Measurements from ENCODE around the gene CCDC122.
A peak's percentile ranks its signal among the peaks of the same experiment; 100 is the strongest.

The CCDC122 gene

DNA sequence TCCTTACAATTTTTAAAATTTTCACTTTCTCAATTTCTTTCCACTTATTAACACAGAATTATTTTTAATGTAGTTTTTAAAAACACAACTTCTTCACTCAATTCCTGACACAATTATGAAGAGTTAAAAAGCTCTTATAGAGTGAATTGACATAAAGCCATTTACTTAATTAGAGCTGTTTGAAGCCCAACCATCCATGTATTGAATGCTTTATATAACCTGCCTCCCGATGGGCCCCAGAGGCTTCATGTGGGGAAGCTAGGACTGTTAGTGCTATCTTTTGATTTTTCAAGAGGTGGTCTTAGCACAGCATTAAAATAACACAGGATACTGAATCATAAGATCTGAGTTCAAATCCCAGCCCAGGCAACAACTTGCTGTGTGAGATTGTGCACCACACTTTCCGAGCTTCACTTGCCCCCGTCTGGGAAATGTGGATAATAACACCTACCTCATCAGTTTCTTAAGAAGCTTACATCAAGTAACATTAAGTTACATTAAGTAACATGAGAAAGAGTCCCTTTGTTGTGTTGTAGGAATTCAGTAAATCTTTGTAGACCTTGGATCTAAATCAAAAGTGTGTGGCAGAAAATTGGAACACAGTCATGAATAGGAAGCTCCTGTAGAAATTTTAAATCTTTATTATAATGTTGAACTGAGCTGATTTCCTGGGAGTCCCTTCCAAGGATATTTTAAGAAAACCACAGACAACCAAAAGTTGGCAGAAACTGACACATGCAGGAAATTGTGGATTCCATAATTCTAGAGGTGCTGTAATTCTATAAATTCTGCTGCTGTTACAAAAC is 87.3 kb downstream of the CCDC122 start:
- TF ChIP-seq Cebpa-rat (IDR thresholded peaks at IDR 0.05): no peak
- H3K4me2 ChIP-seq: peak overlapping the region; percentile 13; the same call in 1 of the 2 replicates

GRCh38 chr13:43787997-43788396 is 91.5 kb downstream of the CCDC122 start:
- no peak for TF ChIP-seq Cebpa-rat (IDR thresholded peaks at IDR 0.05)
- Histone ChIP-seq H3K4me1 (peaks cover 40% of the 10 kb centered on the region), H3K27ac (no peak overlapping the region), H3K27me3 (peaks cover 28% of the 10 kb centered on the region), H3K4me3 (peak overlapping the region; percentile 73), H3K36me3 (no peaks in the 10 kb centered on the region), H3K9me3 (no peaks in the 10 kb centered on the region), H3K4me2 (peak overlapping the region; percentile 98), H3K9ac (no peak overlapping the region), H4K20me1 (0 out of 2 replicates have a peak, but pooled peaks cover 10% of the 10 kb centered on the region)

More for the DNA sequence above, 87.3 kb downstream of the CCDC122 start:
- peaks cover 6% of the 10 kb centered on the region for H3K27me3 ChIP-seq
- H4K20me1 ChIP-seq: no peaks in the 10 kb centered on the region
- no peak overlapping the region for H3K9ac ChIP-seq
- H3K27ac ChIP-seq: no peak overlapping the region
- peaks cover 22% of the 10 kb centered on the region for H3K4me1 ChIP-seq
- H3K4me3 ChIP-seq: no peak overlapping the region
- H3K36me3 ChIP-seq: no peaks in the 10 kb centered on the region
- no peaks in the 10 kb centered on the region for H3K9me3 ChIP-seq

DNA sequence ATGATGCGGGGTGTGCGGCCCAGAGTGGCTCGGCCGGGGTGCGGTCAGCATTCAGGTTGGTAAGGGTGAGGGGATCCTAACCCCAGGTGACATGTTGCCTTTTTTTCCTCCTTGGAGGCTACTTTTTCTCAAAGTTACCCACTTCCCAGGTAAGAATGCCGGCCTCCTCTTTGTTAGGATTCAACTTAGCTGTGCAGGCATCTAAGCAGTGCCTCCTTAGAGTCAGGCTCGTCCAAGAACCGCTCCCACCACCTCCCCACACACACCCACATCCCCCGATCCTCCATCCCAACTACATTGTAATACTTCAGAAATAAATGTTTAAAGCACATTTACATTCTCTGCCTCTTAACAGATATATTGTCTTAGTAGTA is 92.0 kb downstream of the CCDC122 start:
- Histone ChIP-seq H3K27ac (no peak overlapping the region), H3K36me3 (no peaks in the 10 kb centered on the region), H3K4me1 (peaks cover 35% of the 10 kb centered on the region), H4K20me1 (0 out of 2 replicates have a peak, but pooled peaks cover 10% of the 10 kb centered on the region), H3K4me2 (peak overlapping the region; percentile 98), H3K4me3 (peak overlapping the region; percentile 73), H3K9me3 (no peaks in the 10 kb centered on the region), H3K9ac (peak overlapping the region; percentile 76), H3K27me3 (peaks cover 28% of the 10 kb centered on the region)
- no peak for TF ChIP-seq Cebpa-rat (IDR thresholded peaks at IDR 0.05)

DNA sequence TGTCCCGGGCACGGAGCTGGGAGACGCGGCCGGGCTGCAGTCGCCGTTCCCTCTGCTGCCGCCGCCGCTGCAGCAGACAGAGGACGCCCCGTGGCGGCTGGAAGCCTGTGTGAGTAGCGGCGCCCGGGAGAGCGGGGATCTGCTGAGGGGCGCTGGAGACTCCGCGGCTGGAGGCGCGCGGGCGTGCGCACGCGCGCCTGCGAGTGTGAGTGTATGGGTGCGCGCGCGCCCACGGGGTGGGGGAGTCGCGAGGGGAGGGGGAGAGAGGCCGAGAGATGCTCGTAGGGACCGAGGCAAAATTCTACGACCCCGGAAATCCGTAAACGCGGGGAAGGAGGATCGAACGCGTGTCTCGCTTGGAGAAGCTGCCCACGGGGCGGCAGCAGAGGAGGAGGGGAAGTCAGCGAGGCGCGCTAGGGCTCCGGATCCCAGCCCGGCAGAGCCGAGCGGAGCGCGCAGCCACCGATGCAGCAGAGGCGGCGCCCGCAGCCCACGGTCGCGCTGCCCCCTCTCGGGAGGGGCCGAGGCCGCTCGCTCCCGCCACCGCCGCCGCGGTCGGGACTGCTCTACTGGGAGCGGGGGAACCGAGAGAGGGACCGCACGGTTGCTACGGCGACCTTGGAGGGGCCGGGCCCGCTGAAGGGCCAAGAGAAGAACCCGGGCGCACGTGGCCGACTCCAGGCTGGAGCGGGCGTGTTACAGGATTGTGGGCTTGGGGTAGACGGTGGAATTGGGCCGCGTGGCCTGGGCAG is 92.6 kb downstream of the CCDC122 start, which contains the start of gene ENOX1:
TSS of gene ENOX1 (minus strand) at position 207 of the 752 bp plus-strand sequence.
- TF ChIP-seq Cebpa-rat (IDR thresholded peaks at IDR 0.05): no peak
- no peaks in the 10 kb centered on the region for H3K9me3 ChIP-seq
- H4K20me1 ChIP-seq: 0 out of 2 replicates have a peak, but pooled peaks cover 10% of the 10 kb centered on the region
- peak within 1 kb of the TSS; percentile 98 for H3K4me2 ChIP-seq
- H3K27me3 ChIP-seq: peaks cover 28% of the 10 kb centered on the region
- H3K36me3 ChIP-seq: no peaks in the 10 kb centered on the region
- peaks cover 30% of the 10 kb centered on the region for H3K4me1 ChIP-seq
- peak within 1 kb of the TSS; percentile 76 for H3K9ac ChIP-seq
- peak within 1 kb of the TSS; percentile 27; the same call in 1 of the 2 replicates for H3K27ac ChIP-seq
- H3K4me3 ChIP-seq: peak within 1 kb of the TSS; percentile 73

GRCh38 chr13:43786472-43786765 is 93.1 kb downstream of the CCDC122 start:
- Histone ChIP-seq H3K9me3 (no peaks in the 10 kb centered on the region), H4K20me1 (0 out of 2 replicates have a peak, but pooled peaks cover 10% of the 10 kb centered on the region), H3K4me2 (peak overlapping the region; percentile 98), H3K4me1 (peaks cover 30% of the 10 kb centered on the region), H3K27ac (no peak overlapping the region), H3K36me3 (no peaks in the 10 kb centered on the region), H3K27me3 (peaks cover 28% of the 10 kb centered on the region), H3K4me3 (peak overlapping the region; percentile 73), H3K9ac (peak overlapping the region; percentile 76; the same call in 1 of the 2 replicates)
- TF ChIP-seq Cebpa-rat (IDR thresholded peaks at IDR 0.05): no peak

All from BLaER1 (cell line).